DOHH2 (cell line): ENCODE data around the gene ADNP2.

Source experiments
- CTCF ChIP-seq: fragments of 200-600 bp; sonication (generic); IDR thresholded peaks from one replicate; pipeline ENCODE4 v1.5.1; 2014; ENCODE audit warnings: antibody characterized with exemption, mild to moderate bottlenecking, low read depth, low read length; ENCODE audit not compliant: poor library complexity, severe bottlenecking
- EZH2phosphoT487 ChIP-seq: fragments of 200-600 bp; sonication (generic); IDR thresholded peaks from 2 replicates; pipeline ENCODE4 v1.6.1; 2017; ENCODE audit warnings: borderline replicate concordance, mild to moderate bottlenecking, antibody characterized with exemption, low read length, moderate library complexity, mixed read lengths

GRCh38 chr18:80168982-80169381 lies 59.9 kb downstream of the ADNP2 start:
- TF ChIP-seq CTCF (no peak), EZH2phosphoT487 (no peak)
